COLO668 (cell line): ENCODE results near the gene HSPH1.
A peak's percentile ranks its signal among the peaks of the same experiment; 100 is the strongest.
"Not testable (repeated sequence)": the region's sequence is repeated elsewhere in the genome, so short reads cannot be mapped to it uniquely, and the experiment has no call there.

ENCODE experiments used
- DNase-seq: peaks from one replicate; lab custom pipeline; 2025; ENCODE audit not compliant: unreplicated experiment; lab: John Stamatoyannopoulos, UW

Gene HSPH1

GRCh38 chr13:31097911-31098434 lies 63.7 kb downstream of the HSPH1 start:
- DNase-seq, result not testable (repeated sequence)

GRCh38 chr13:31096654-31097302 lies 64.9 kb downstream of the HSPH1 start:
- no peak for DNase-seq

GRCh38 chr13:31094331-31095015 lies 67.2 kb downstream of the HSPH1 start:
- no peak for DNase-seq

GRCh38 chr13:31093145-31093885 lies 68.4 kb downstream of the HSPH1 start:
- no peak for DNase-seq

GRCh38 chr13:31092646-31093045 lies 69.1 kb downstream of the HSPH1 start:
- no peak for DNase-seq

- DNase-seq, result peak; percentile 50
Observed at GRCh38 chr13:31090961-31091624, 70.6 kb downstream of the HSPH1 start.

GRCh38 chr13:31090096-31090495 lies 71.6 kb downstream of the HSPH1 start:
- no peak for DNase-seq

GRCh38 chr13:31089649-31090048 lies 72.1 kb downstream of the HSPH1 start:
- no peak for DNase-seq

- DNase-seq, result no peak
Observed at GRCh38 chr13:31088826-31089420, 72.8 kb downstream of the HSPH1 start.
